NCI-H2171 (cell line): ENCODE results near the gene DHRSX.
"Not testable (repeated sequence)": the region's sequence is repeated elsewhere in the genome, so short reads cannot be mapped to it uniquely, and the experiment has no call there.

Experiments used
- DNase-seq: peaks from one replicate; lab custom pipeline; 2025; lab: John Stamatoyannopoulos, UW

Gene DHRSX

GRCh38 chrX:2350036-2350435, 150.7 kb downstream of the DHRSX start:
- not testable (repeated sequence) for DNase-seq

- no peak for DNase-seq
Measured at GRCh38 chrX:2348211-2348610, 152.6 kb downstream of the DHRSX start.

- DNase-seq, result no peak
Measured at GRCh38 chrX:2346158-2346557, 154.6 kb downstream of the DHRSX start.

GRCh38 chrX:2345562-2345961, 155.2 kb downstream of the DHRSX start:
- DNase-seq, result no peak

GRCh38 chrX:2343413-2343812, 157.4 kb downstream of the DHRSX start:
- no peak for DNase-seq

- no peak for DNase-seq
Measured at GRCh38 chrX:2342874-2343273, 157.9 kb downstream of the DHRSX start.

GRCh38 chrX:2342281-2342688, 158.5 kb downstream of the DHRSX start:
- no peak for DNase-seq

GRCh38 chrX:2340991-2341390, 159.8 kb downstream of the DHRSX start:
- DNase-seq, result no peak

- no peak for DNase-seq
Measured at GRCh38 chrX:2336181-2336580, 164.6 kb downstream of the DHRSX start.

GRCh38 chrX:2334237-2334636, 166.5 kb downstream of the DHRSX start:
- no peak for DNase-seq

- DNase-seq, result no peak
Measured at GRCh38 chrX:2332252-2332651, 168.5 kb downstream of the DHRSX start.

GRCh38 chrX:2330910-2331309, 169.9 kb downstream of the DHRSX start:
- no peak for DNase-seq

- DNase-seq, result no peak
Measured at GRCh38 chrX:2330487-2330886, 170.3 kb downstream of the DHRSX start.

GRCh38 chrX:2327423-2327822, 173.4 kb downstream of the DHRSX start:
- DNase-seq, result no peak

- DNase-seq, result no peak
Measured at GRCh38 chrX:2325076-2325784, 175.5 kb downstream of the DHRSX start.

GRCh38 chrX:2324151-2324550, 176.6 kb downstream of the DHRSX start:
- DNase-seq, result no peak

- no peak for DNase-seq
Measured at GRCh38 chrX:2321411-2321810, 179.4 kb downstream of the DHRSX start.

GRCh38 chrX:2320580-2321327, 180.0 kb downstream of the DHRSX start:
- DNase-seq, result no peak

GRCh38 chrX:2320089-2320488, 180.7 kb downstream of the DHRSX start:
- DNase-seq, result no peak

GRCh38 chrX:2318371-2318770, 182.4 kb downstream of the DHRSX start:
- DNase-seq, result no peak

- no peak for DNase-seq
Measured at GRCh38 chrX:2317527-2318055, 183.2 kb downstream of the DHRSX start.

- DNase-seq, result no peak
Measured at GRCh38 chrX:2316534-2316933, 184.2 kb downstream of the DHRSX start.

- DNase-seq, result no peak
Measured at GRCh38 chrX:2315434-2315833, 185.3 kb downstream of the DHRSX start.
